ENCODE data around the gene ACVR2B.
A peak's percentile ranks its signal among the peaks of the same experiment; 100 is the strongest.

ACVR2B gene

GRCh38 chr3:38528457-38528856, 74.8 kb downstream of the ACVR2B start:
- no peak for TF ChIP-seq GLIS3 (CRISPR knock-in tag; IDR thresholded peaks at IDR 0.05)
- TF ChIP-seq CSDC2 (CRISPR knock-in tag; IDR thresholded peaks at IDR 0.05): no peak
- no peak for TF ChIP-seq POU6F1 (CRISPR knock-in tag; IDR thresholded peaks at IDR 0.05; ENCODE audit: borderline replicate concordance, low read depth)
- ATAC-seq: peak; percentile 45; the same call in 2 of the 3 replicates

DNA sequence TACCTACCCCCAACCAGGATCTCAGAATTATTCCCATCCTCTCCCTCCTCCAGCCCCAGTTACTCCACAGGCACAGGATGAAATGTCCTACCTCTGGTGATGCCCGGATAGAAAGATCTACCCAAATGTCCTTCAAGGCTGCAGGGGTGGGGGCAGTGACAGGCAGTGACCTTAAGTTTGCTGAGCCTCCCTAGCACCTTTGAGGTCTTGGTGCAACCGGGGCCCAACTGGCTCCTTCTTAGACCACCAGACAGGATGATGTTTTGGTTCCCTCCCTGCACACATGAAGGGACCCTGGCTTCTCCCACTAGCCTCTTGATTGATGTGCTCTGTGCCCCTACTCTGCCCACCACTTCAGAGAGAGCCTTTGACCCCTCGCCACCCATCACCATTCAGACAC, 78.8 kb downstream of the ACVR2B start:
- TF ChIP-seq CSRNP3 (CRISPR knock-in tag; IDR thresholded peaks at IDR 0.05) (no peak), PPARA (CRISPR knock-in tag; IDR thresholded peaks at IDR 0.05; ENCODE audit: borderline replicate concordance) (no peak), RARB (CRISPR knock-in tag; IDR thresholded peaks at IDR 0.05) (no peak), ZNF70 (CRISPR knock-in tag; IDR thresholded peaks at IDR 0.05) (no peak), CSDC2 (CRISPR knock-in tag; IDR thresholded peaks at IDR 0.05) (no peak), ESRRG (CRISPR knock-in tag; IDR thresholded peaks at IDR 0.05) (no peak), TOX (CRISPR knock-in tag; IDR thresholded peaks at IDR 0.05; ENCODE audit: borderline replicate concordance) (no peak), ARNTL (CRISPR knock-in tag; IDR thresholded peaks at IDR 0.05; ENCODE audit: borderline replicate concordance, low read depth) (no peak), SNAI2 (CRISPR knock-in tag; IDR thresholded peaks at IDR 0.05) (no peak), OSR1 (CRISPR knock-in tag; IDR thresholded peaks at IDR 0.05) (no peak), TSHZ2 (CRISPR knock-in tag; IDR thresholded peaks at IDR 0.05) (no peak), TCF4 (CRISPR knock-in tag; IDR thresholded peaks at IDR 0.05; ENCODE audit: borderline replicate concordance) (no peak), BACH2 (CRISPR knock-in tag; IDR thresholded peaks at IDR 0.05; ENCODE audit: borderline replicate concordance) (no peak), CREB5 (CRISPR knock-in tag; IDR thresholded peaks at IDR 0.05; ENCODE audit: low read depth) (no peak), ZFP30 (CRISPR knock-in tag; IDR thresholded peaks at IDR 0.05) (no peak), POU6F1 (CRISPR knock-in tag; IDR thresholded peaks at IDR 0.05; ENCODE audit: borderline replicate concordance, low read depth) (no peak), ISL1 (CRISPR knock-in tag; IDR thresholded peaks at IDR 0.05) (no peak), ZNF565 (CRISPR knock-in tag; conservative IDR thresholded peaks at IDR 0.05; ENCODE audit: low read depth) (no peak), ZNF8 (CRISPR knock-in tag; IDR thresholded peaks at IDR 0.05) (no peak), ZFP3 (CRISPR knock-in tag; IDR thresholded peaks at IDR 0.05) (no peak)
- ATAC-seq: no peak

DNA sequence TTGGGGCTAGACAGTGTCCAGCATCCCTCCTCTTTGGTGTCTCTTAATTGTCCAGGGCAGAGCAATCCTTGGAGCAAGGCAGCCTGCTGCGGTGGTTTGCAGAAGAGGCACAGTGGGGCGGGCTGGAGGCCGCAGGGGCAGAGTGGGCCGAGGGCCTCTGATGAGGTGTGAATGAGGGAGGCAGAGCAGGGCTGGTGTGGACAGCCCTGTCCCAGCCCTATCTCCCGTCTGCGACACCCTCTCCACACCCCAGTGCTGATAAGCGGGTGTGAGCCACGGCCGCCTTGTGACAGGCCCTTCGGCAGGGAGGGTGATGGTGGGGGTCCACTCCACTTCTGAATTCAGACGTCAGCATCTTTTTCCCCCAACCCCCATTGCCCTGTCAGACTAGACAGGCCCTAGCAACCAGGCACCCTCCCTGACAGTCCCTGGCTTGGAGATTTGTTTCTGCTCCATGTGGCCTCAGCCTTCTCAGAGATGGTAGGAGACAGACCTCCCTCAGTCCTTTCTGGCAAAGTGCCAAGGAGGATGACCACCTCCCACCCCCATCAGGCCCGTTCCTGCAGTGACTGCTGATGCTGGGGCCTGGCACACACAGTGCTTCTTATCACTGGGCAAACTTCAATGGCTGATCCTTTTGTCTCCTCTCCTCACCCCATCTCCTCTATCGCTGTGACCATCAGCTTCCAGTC, 79.7 kb downstream of the ACVR2B start:
- ATAC-seq: no peak
- TF ChIP-seq OSR1 (CRISPR knock-in tag; IDR thresholded peaks at IDR 0.05) (no peak), SNAI2 (CRISPR knock-in tag; IDR thresholded peaks at IDR 0.05) (no peak), TOX (CRISPR knock-in tag; IDR thresholded peaks at IDR 0.05; ENCODE audit: borderline replicate concordance) (no peak), ZFP3 (CRISPR knock-in tag; IDR thresholded peaks at IDR 0.05) (no peak), ZNF70 (CRISPR knock-in tag; IDR thresholded peaks at IDR 0.05) (no peak), RARB (CRISPR knock-in tag; IDR thresholded peaks at IDR 0.05) (no peak), ZFP30 (CRISPR knock-in tag; IDR thresholded peaks at IDR 0.05) (no peak)

All from SK-N-SH treated with all-trans-retinoic acid at 6 μM for 48 hours (cell line).